IMR-90 (cell line): ENCODE data around the gene SMC6. TPM values are rescaled to one million over a fixed set of nuclear protein-coding genes. Genes with fewer than 3 reads are reported as not detected.

Source experiments
- ATAC-seq: fragments of 200-7000 bp; cut with Tn5 transposase; 2 replicates; pipeline ENCODE4 v1.9.1; 2020; ENCODE audit warnings: low read depth, mild to moderate bottlenecking, moderate library complexity
- BruUV-seq: library from RNA; stranded (reverse); fragments of 400-500 nt; replicated peaks from 2 replicates; lab custom pipeline; 2021; lab: Mats Ljungman, UMichigan
- CTCF ChIA-PET: fragments of 300-600 bp; formaldehyde crosslinking; extraction: SDS; loops from one replicate; lab custom pipeline; 2021; ENCODE audit warnings: antibody characterized with exemption; lab: Yijun Ruan, JAX
- POLR2A ChIA-PET: fragments of 300-600 bp; sonication (Branson Sonifier 250); formaldehyde crosslinking; loops from one replicate; lab custom pipeline; 2022; ENCODE audit warnings: antibody characterized with exemption; ENCODE audit not compliant: unreplicated experiment; lab: Charles Lee
- DNase-seq: peaks from one replicate; pipeline ENCODE4 v3.0.0; 2013
- H2AFZ ChIP-seq: replicated peaks from 2 replicates; pipeline ENCODE3; 2013; ENCODE audit warnings: low read length, mild to moderate bottlenecking; ENCODE audit not compliant: poor library complexity
- H2AK5ac ChIP-seq: 2 replicates; pipeline ENCODE4 v1.6.1; 2013; ENCODE audit warnings: low read depth, low read length, inconsistent platforms
- H2AK9ac ChIP-seq: replicated peaks from 2 replicates; pipeline ENCODE3; 2013; ENCODE audit warnings: mild to moderate bottlenecking, low read depth, low read length, moderate library complexity; ENCODE audit not compliant: poor library complexity
- H2BK120ac ChIP-seq: 2 replicates; pipeline ENCODE4 v1.6.1; 2013; ENCODE audit warnings: low read depth, low read length, inconsistent platforms
- H2BK15ac ChIP-seq: 3 replicates; pipeline ENCODE4 v1.6.1; 2013; ENCODE audit warnings: low read depth, low read length, inconsistent platforms
- H2BK20ac ChIP-seq: 2 replicates; pipeline ENCODE4 v1.6.1; 2013; ENCODE audit warnings: low read depth, mild to moderate bottlenecking, inconsistent platforms, low read length, moderate library complexity
- H2BK5ac ChIP-seq: 2 replicates; pipeline ENCODE4 v1.6.1; 2013; ENCODE audit warnings: mild to moderate bottlenecking, low read depth, low read length, inconsistent platforms; ENCODE audit not compliant: poor library complexity, severe bottlenecking
- H3K14ac ChIP-seq: replicated peaks from 2 replicates; pipeline ENCODE4 v1.6.1; 2013; ENCODE audit warnings: low read depth, low read length, inconsistent platforms
- H3K18ac ChIP-seq: 2 replicates; pipeline ENCODE4 v1.6.1; 2013; ENCODE audit warnings: low read depth, low read length, control low read depth
- H3K23ac ChIP-seq: 2 replicates; pipeline ENCODE4 v1.6.1; 2013; ENCODE audit warnings: low read depth, low read length, inconsistent platforms
- H3K27ac ChIP-seq: 2 replicates; pipeline ENCODE4 v1.5.1; 2013; ENCODE audit warnings: mild to moderate bottlenecking, control low read depth, low read length; ENCODE audit not compliant: insufficient read depth
- H3K27me3 ChIP-seq: 2 replicates; pipeline ENCODE4 v1.6.1; 2013; ENCODE audit warnings: low read length; ENCODE audit not compliant: control insufficient read depth, insufficient read depth
- H3K36me3 ChIP-seq: 2 replicates; pipeline ENCODE4 v1.6.1; 2013; ENCODE audit warnings: low read length, mixed read lengths; ENCODE audit not compliant: control insufficient read depth, insufficient read depth
- H3K4ac ChIP-seq: 2 replicates; pipeline ENCODE4 v1.6.1; 2013; ENCODE audit warnings: low read depth, low read length, inconsistent platforms
- H3K4me1 ChIP-seq: 2 replicates; pipeline ENCODE4 v1.6.1; 2013; ENCODE audit warnings: low read length, mixed read lengths; ENCODE audit not compliant: control insufficient read depth, insufficient read depth
- H3K4me2 ChIP-seq: 2 replicates; pipeline ENCODE4 v1.6.1; 2013; ENCODE audit warnings: low read depth, mild to moderate bottlenecking, control low read depth, low read length, moderate library complexity
- H3K4me3 ChIP-seq: 2 replicates; pipeline ENCODE4 v1.5.1; 2013; ENCODE audit warnings: low read depth, mild to moderate bottlenecking, control low read depth, low read length, moderate library complexity; ENCODE audit not compliant: insufficient read depth
- H3K56ac ChIP-seq: 2 replicates; pipeline ENCODE4 v1.6.1; 2013; ENCODE audit warnings: low read length, inconsistent platforms; ENCODE audit not compliant: insufficient read depth; ENCODE audit errors: extremely low read depth
- H3K79me1 ChIP-seq, 2 experiments: 2 replicates each; pipeline ENCODE4 v1.6.1; 2013; ENCODE audit warnings: low read length in 2 of 2, inconsistent platforms in 1 of 2, low read depth in 1 of 2
- H3K9ac ChIP-seq: 2 replicates; pipeline ENCODE4 v1.6.1; 2013; ENCODE audit warnings: low read depth, low read length, control low read depth
- H3K9me1 ChIP-seq: 2 replicates; pipeline ENCODE4 v1.6.1; 2013; ENCODE audit warnings: low read length, inconsistent platforms; ENCODE audit not compliant: insufficient read depth
- H3K9me3 ChIP-seq: 2 replicates; pipeline ENCODE4 v1.6.1; 2013; ENCODE audit warnings: low read length; ENCODE audit not compliant: control insufficient read depth, insufficient read depth
- H4K20me1 ChIP-seq: 2 replicates; pipeline ENCODE4 v1.6.1; 2013; ENCODE audit warnings: low read length, inconsistent platforms; ENCODE audit not compliant: insufficient read depth
- H4K5ac ChIP-seq: 2 replicates; pipeline ENCODE4 v1.6.1; 2013; ENCODE audit warnings: mild to moderate bottlenecking, low read depth, low read length, control low read depth
- H4K8ac ChIP-seq, 2 experiments: 2 replicates each; pipeline ENCODE4 v1.6.1; 2013; ENCODE audit warnings: low read depth in 2 of 2, low read length in 2 of 2, control low read depth in 1 of 2, inconsistent platforms in 1 of 2
- H4K91ac ChIP-seq: 2 replicates; pipeline ENCODE4 v1.6.1; 2013; ENCODE audit warnings: low read depth, low read length, inconsistent platforms; ENCODE audit not compliant: insufficient read depth
- BHLHE40 ChIP-seq: fragments of 150-350 bp; IDR thresholded peaks from 2 replicates; pipeline ENCODE4 v1.6.1; 2016; ENCODE audit warnings: mild to moderate bottlenecking, low read depth, low read length
- CEBPB ChIP-seq: IDR thresholded peaks from 2 replicates; pipeline ENCODE4 v1.6.1; 2012; ENCODE audit warnings: low read depth, low read length, improper control_type of control experiment
- CHD1 ChIP-seq: IDR thresholded peaks from 2 replicates; pipeline ENCODE4 v1.6.1; 2012; ENCODE audit warnings: low read depth, low read length, improper control_type of control experiment
- FOS ChIP-seq: fragments of 150-350 bp; IDR thresholded peaks from 2 replicates; pipeline ENCODE4 v1.6.1; 2016; ENCODE audit warnings: low read depth, low read length
- MAFK ChIP-seq: IDR thresholded peaks from 2 replicates; pipeline ENCODE4 v1.6.1; 2012; ENCODE audit warnings: low read depth, low read length, improper control_type of control experiment
- MAZ ChIP-seq: IDR thresholded peaks from 2 replicates; pipeline ENCODE4 v1.6.1; 2012; ENCODE audit warnings: low read depth, mild to moderate bottlenecking, low read length, improper control_type of control experiment, moderate library complexity, borderline replicate concordance
- POLR2A ChIP-seq: IDR thresholded peaks from 2 replicates; pipeline ENCODE4 v1.6.1; 2012; ENCODE audit warnings: mild to moderate bottlenecking, low read depth, low read length
- RAD21 ChIP-seq: IDR thresholded peaks from 2 replicates; pipeline ENCODE4 v1.6.1; 2012; ENCODE audit warnings: low read length, improper control_type of control experiment
- RCOR1 ChIP-seq: IDR thresholded peaks from 2 replicates; pipeline ENCODE4 v1.6.1; 2012; ENCODE audit warnings: mild to moderate bottlenecking, low read length, improper control_type of control experiment; ENCODE audit not compliant: insufficient replicate concordance
- RFX5 ChIP-seq: IDR thresholded peaks from 2 replicates; pipeline ENCODE4 v1.8.0; 2012; ENCODE audit warnings: low read depth, mild to moderate bottlenecking, low read length, moderate library complexity
- USF2 ChIP-seq: fragments of 150-350 bp; IDR thresholded peaks from 2 replicates; pipeline ENCODE4 v1.6.1; 2017; ENCODE audit warnings: mild to moderate bottlenecking, antibody characterized with exemption, low read length, low read depth
- WGBS, 2 experiments: methylation state at CpG; one replicate each; pipeline versions ENCODE4 v1.1.5 to v1.1.7; 2013; ENCODE audit warnings: missing lambda C conversion rate in 2 of 2; ENCODE audit not compliant: insufficient read length in 1 of 2; ENCODE audit errors: extremely low coverage in 2 of 2; 5-methylcytosine and 5-hydroxymethylcytosine counted together
- dilution Hi-C: fragments of 300-500 bp; cut with HindIII; formaldehyde crosslinking; loops from one replicate; pipeline ENCODE4 v1.14.3; 2018; ENCODE audit warnings: low sequenced_read_pairs; ENCODE audit not compliant: unreplicated experiment
- in situ Hi-C: fragments of 300-500 bp; cut with MboI; formaldehyde crosslinking; loops from 3 replicates; pipeline ENCODE4 v1.14.3; 2019; ENCODE audit warnings: low sequenced_read_pairs, inconsistent platforms, mixed read lengths
- intact Hi-C: fragments of 100-400 bp; cut with micrococcal nuclease; formaldehyde crosslinking; loops from 2 replicates; pipeline ENCODE4 v1.10.0; 2022
- polyA plus RNA-seq, 3 experiments: library from polyadenylated mRNA; depleted of rRNA; stranded (reverse); fragments of >200 nt; gene quantifications; 2 replicates each; pipeline ENCODE4 v1.2.3, GENCODE V29; 2012; ENCODE audit warnings: low replicate concordance in 1 of 3
- total RNA-seq: library from RNA; depleted of rRNA; stranded (reverse); fragments of >200 nt; gene quantifications from 2 replicates; pipeline ENCODE4 v1.2.3, GENCODE V29; 2012
- TF ChIP-seq, protein P1 (sequence below): conservative IDR thresholded peaks from 2 replicates; pipeline ENCODE4 v1.5.1; 2012; ENCODE audit warnings: mild to moderate bottlenecking, low read depth, low read length, improper control_type of control experiment
- TF ChIP-seq, protein P2 (sequence below): fragments of 150-350 bp; IDR thresholded peaks from 2 replicates; pipeline ENCODE4 v1.6.1; 2016; ENCODE audit warnings: low read depth, mild to moderate bottlenecking, low read length, moderate library complexity, borderline replicate concordance

SMC6 gene
- total and polyA plus RNA-seq, 2 of the 4 experiments (the other 2 are of a cell fraction): 6.5 to 10.4 TPM

GRCh38 chr2:17781482-17781881 lies 27.9 kb upstream of the SMC6 start:
- peaks cover 2% of the 10 kb centered on the region; the same call in 1 of the 2 replicates for H3K36me3 ChIP-seq
- ChIA-PET POLR2A (no interaction called here), CTCF (no interaction called here)
- TF ChIP-seq, protein P1, sequence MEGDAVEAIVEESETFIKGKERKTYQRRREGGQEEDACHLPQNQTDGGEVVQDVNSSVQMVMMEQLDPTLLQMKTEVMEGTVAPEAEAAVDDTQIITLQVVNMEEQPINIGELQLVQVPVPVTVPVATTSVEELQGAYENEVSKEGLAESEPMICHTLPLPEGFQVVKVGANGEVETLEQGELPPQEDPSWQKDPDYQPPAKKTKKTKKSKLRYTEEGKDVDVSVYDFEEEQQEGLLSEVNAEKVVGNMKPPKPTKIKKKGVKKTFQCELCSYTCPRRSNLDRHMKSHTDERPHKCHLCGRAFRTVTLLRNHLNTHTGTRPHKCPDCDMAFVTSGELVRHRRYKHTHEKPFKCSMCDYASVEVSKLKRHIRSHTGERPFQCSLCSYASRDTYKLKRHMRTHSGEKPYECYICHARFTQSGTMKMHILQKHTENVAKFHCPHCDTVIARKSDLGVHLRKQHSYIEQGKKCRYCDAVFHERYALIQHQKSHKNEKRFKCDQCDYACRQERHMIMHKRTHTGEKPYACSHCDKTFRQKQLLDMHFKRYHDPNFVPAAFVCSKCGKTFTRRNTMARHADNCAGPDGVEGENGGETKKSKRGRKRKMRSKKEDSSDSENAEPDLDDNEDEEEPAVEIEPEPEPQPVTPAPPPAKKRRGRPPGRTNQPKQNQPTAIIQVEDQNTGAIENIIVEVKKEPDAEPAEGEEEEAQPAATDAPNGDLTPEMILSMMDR: no peak
- TF ChIP-seq MAFK (no peak), FOS (no peak), MAZ (no peak), BHLHE40 (no peak), POLR2A (no peak), RAD21 (no peak), RFX5 (no peak), USF2 (no peak), CEBPB (no peak), CHD1 (no peak), RCOR1 (no peak)
- TF ChIP-seq, protein P2, sequence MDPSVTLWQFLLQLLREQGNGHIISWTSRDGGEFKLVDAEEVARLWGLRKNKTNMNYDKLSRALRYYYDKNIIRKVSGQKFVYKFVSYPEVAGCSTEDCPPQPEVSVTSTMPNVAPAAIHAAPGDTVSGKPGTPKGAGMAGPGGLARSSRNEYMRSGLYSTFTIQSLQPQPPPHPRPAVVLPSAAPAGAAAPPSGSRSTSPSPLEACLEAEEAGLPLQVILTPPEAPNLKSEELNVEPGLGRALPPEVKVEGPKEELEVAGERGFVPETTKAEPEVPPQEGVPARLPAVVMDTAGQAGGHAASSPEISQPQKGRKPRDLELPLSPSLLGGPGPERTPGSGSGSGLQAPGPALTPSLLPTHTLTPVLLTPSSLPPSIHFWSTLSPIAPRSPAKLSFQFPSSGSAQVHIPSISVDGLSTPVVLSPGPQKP: no peak
- no peak overlapping the region for H2BK120ac ChIP-seq
- H4K5ac ChIP-seq: no peak overlapping the region
- H4K91ac ChIP-seq: no peak overlapping the region
- H3K27me3 ChIP-seq: no peaks in the 10 kb centered on the region
- no peak overlapping the region for H4K8ac ChIP-seq
- no peak overlapping the region for H3K4ac ChIP-seq
- no peak overlapping the region for H2AK9ac ChIP-seq
- no peaks in the 10 kb centered on the region for H4K20me1 ChIP-seq
- no TSS peak for BruUV-seq
- dilution Hi-C loops (no loop called here), intact Hi-C loops (no loop called here), in situ Hi-C loops (no loop called here)
- no peak overlapping the region for H3K18ac ChIP-seq
- H3K4me2 ChIP-seq: no peak overlapping the region
- H3K23ac ChIP-seq: no peak overlapping the region
- no peak overlapping the region for H2BK15ac ChIP-seq
- no peak overlapping the region for H2AK5ac ChIP-seq
- no peak overlapping the region for H2BK5ac ChIP-seq
- H3K79me1 ChIP-seq: no peaks in the 10 kb centered on the region
- H3K9ac ChIP-seq: no peak overlapping the region
- no peak overlapping the region for H2BK20ac ChIP-seq
- H3K56ac ChIP-seq: no peak overlapping the region
- H3K14ac ChIP-seq: no peak overlapping the region
- no peak overlapping the region for H3K4me3 ChIP-seq
- WGBS, 2 experiments: no CpG with 5 or more reads among the region's 1 CpG
- DNase-seq (no peak), ATAC-seq (no peak)
- no peaks in the 10 kb centered on the region for H3K9me1 ChIP-seq
- no peaks in the 10 kb centered on the region for H3K9me3 ChIP-seq
- no peaks in the 10 kb centered on the region for H3K4me1 ChIP-seq
- no peak overlapping the region for H3K27ac ChIP-seq
- H2AFZ ChIP-seq: no peak overlapping the region
